HG02678 (cell line): ENCODE data around the gene LRRC59.
"Not testable (repeated sequence)": the region's sequence is repeated elsewhere in the genome, so short reads cannot be mapped to it uniquely, and the experiment has no call there.

Experiments used
- ATAC-seq: cut with Tn5 transposase; IDR thresholded peaks from one replicate; pipeline ENCODE4 v1.9.1; 2021; ENCODE audit warnings: mild to moderate bottlenecking, moderate library complexity; ENCODE audit not compliant: unreplicated experiment

Gene LRRC59

DNA sequence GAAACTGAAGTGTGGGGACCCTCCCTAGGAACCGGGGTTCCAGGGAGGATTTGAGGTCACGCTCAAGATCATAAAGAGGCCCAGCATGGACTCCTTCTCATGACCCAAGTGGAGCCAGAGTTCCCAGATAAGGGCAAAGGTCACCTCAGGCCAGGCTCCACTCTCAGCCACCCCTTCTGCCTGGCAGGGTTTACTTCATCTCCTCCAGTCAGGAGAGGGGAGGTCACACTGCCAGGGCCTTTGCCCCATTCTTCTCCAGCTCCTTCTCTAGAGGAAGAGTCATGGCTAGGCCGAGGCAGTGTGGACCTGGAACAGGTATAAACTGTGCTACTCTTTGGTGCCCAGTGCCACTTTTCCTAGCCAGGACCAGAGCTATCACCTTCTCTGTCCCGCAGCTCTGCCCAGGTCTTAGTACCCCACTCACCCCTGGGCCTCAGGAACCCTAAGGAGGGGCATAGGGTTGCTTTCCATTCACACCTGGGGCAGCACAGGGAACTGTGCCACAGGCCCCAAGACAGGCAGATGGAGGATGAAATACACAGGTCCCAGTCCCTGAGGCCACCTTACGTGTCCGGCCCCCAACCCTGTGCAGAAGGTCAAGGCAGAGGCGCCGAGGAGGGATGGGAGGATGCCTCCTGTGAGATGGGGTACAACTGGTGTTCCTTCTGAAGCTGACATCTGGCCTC lies 27.8 kb upstream of the LRRC59 start:
- ATAC-seq = no peak

DNA sequence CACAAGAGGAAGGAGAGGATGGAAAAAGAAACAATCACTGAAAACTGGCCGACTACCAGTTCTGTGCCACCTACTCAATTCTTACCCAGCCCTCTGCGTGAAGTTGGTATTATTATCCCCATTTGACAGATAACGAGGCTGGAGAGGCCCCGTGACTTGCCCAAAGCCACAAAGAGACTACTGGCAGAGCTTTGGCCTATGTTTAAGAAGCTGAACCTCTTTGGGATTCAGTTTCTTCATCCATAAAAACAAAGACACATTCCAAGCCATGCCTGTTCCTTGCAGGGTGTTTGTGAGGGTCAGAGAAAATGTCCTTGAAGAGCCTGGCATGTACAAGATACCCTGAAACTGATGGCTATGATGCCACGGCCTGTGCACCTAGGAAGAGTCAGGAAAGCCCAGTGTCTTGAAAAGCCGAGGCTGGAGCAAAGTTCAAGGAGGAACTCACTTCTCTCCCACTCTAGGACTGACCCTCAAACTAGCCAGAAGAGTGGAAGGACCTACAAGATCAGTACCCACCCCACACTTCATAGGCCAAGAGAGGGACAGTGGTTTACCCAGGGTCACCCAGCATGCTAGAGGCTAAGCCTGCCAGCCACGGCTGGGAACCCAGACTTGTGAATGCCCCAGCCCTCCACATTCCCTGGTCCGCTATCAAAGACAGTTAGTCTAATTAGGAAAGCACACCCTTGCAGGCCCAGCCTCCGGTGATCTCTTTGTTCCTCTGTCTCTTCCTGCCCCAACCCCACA lies 27.1 kb upstream of the LRRC59 start:
- ATAC-seq = no peak

DNA sequence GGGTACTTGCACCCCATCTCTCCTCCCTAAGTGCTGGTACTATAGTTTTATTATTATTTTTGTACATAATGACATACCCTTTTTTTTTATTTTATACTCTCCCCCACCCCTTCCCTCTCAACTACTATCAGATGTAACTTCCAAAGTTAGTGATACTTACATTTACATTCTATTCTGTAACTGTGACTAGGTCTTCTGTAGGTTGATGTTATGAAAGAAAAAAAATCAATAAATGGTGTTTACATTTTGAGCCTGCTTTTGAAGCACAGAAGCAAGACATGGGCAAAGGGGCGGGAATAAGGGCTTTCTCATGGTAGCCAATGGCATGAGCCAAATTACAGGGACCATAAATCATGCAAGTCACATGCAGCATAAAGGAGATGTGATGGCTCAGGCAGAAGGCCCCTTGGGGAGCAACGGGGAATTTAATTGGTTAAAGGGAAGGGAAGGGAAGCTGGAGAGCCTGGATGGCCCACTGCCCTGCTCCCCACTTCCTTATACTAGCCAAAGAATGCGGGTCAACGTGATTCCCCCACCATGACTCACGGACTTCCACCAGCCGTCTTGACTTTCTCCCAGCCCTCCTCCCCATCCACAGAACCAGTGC lies 26.3 kb upstream of the LRRC59 start:
- ATAC-seq = no peak

DNA sequence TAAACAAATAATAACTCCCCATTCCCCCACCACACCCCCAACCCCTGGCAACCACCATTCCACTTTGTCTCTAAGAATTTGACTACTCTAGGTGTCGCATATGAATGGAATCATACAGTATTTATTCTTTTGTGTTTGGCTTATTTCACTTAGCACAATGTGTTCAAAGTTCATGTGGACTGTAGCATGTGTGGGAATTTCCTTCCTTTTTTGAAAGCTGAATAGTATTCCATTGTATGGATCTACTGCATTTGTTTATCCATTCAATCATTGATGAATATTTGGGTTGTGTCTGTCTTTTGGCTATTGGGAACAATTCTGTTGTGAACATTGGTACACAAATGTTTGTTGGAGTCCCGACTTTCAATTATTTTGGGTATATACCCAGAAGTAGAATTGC lies 25.4 kb upstream of the LRRC59 start:
- ATAC-seq = no peak

DNA sequence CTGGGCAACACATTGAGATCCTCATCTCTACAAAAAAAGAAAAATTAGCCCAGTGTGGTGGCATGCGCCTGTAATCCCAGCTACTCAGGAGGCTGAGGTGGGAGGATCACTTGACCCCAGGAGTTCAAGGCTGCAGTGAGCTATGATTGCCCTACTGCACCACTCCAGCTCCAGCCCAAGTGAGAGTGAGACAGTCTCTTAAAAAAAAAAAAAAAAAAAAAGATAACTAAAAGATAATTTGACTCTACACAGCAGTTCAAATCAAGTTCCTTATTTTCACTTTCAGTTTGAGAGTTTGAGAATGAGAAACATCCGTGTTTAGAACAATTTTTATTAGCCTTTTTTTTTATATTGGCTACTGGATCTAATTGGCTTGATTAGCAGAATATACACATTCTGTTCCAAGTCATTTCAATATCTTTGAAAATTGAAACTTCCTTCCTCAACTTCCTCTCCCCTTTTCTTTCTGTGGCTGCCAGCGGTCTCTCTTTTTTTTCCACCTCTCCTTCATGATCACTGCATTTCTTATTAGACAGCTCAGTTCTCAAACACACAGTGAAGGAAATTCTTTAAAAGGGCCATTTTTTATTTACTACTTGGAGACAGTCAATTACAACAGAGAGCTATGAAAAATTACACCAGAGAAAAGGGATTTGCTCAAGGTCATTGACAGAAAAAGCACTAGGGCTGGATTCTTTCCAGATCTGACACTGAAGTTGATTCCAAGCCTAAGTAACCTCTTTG lies 24.2 kb upstream of the LRRC59 start:
- ATAC-seq = no peak

DNA sequence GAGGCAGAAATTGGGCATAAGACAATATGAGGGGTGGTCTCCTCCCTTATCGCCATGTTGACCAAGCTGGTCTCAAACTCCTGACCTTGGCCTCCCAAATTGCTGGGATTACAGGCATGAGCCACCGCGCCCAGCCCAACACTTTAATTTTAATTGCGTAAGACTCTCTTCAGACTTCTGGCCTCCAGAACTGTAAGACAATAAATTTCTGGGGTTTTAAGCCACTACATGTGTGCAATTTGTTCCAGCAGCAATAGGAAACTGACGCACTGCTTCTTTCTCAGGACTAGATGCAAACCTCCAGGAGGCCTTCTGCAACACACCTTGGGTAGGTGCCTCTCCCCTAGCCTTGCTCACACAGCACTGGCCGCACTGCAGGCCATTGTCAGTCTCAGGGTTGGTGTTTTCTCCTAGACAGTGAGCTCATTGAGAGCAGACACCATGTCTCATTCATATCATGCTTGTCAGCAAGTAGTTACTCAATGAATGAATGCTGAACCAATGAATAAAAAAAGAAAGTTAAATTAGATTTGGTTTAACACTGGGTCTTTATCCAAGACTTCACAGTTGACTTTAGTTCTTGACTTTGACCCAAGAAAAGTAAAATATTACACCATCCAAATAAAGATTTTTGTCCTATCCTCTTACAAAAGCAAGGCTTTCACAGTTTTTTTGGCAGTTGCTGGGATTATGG lies 23.2 kb upstream of the LRRC59 start:
- no peak for ATAC-seq

DNA sequence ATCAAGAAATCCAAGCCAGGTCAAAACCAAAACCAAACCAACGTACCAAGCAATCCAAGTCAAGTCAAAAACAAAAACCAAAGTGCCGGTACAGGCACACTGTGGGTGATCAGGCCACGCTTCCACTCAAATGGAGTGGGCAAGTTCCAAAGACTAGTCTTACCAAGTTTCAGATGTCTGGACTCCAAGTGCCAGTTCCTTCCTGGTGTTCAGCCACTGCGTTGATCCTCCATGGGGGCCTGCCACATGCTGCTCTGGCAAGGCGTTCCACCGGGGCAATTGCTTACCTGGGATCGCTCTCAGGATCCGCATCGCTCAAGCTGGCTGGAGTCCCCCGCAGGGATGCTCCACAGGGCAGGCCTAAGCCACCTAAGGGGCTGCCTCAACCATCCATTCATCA lies 22.3 kb upstream of the LRRC59 start:
- ATAC-seq = not testable (repeated sequence)

DNA sequence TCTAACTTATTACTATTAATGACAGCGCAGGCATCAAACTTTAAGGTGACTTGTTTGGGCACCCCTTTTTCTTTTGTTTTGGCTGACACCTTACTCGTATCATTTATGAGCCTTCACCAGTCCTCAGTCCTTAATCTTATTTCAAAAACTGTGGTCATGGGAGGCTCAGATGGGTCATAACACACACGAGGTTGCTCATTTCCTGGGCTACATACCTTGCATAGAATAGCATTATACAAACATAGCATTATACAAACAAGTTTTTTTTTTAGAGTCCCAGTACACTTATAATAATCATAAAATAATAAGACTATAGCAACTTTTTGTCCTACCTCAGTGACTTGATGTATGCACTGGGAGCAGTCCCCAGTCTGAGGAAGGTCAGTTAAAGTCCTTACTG lies 17.5 kb upstream of the LRRC59 start:
- ATAC-seq = no peak

DNA sequence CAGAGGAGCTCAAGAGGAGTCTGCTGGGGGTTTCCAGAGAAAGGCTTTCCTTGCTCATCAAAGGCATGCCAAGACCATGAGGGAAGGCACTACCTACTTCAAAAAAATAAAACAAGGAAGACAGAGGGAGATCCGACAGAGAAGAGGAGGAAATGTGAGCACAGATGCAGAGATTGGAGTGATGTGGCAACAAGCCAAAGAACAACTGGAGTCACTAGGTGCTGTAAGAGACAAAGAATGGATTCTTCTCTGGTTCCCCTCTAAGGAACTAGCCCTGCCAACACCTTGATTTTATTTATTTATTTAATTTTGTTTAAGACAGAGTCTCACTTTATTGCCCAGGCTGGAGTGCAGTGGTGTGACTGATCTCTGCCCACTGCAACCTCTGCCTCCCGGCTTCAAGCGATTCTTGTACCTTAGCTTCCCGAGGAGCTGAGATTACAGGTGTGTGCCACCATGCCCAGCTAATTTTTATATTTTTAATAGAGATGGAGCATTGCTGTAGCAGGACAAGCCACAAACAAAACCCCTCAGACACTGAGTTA lies 14.9 kb upstream of the LRRC59 start:
- ATAC-seq = no peak

DNA sequence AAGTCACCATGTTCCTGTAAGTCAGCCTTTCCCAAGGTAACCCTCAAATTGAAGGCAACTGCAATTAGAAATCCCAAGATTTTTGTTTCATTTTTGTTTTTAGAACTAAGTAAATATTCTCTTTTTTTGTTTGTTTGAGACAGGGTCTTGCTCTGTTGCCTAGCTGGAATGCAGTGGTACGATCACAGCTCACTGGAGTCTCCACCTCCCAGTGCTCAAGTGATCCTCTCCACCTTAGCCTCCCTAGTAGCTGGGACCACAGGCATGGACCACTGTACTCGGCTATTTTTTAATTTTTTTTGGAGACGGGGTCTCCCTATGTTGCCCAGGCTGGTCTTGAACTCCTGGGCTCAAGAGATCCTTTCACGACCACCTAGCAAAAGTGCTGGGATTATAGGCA lies 10.6 kb upstream of the LRRC59 start:
- no peak for ATAC-seq

DNA sequence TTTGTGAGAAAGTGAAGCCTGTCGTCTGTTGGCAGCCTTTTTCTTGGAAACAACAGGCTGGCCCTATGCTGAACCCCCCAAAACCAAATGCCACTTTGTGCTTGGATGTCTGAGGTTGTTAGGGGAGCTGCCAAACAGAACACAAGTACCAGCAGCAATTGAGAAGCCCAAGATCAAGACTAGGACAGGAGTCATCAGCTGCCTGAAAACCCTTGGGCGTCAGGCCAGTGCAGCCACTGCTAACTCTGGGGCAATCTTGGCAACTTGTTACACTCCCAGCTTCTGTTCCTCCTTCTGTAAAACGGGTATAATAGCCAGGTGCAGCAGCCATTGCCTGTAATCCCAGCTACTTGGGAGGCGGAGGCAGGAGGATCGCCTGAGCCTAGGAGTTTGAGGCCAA lies 9.3 kb upstream of the LRRC59 start:
- ATAC-seq = no peak

DNA sequence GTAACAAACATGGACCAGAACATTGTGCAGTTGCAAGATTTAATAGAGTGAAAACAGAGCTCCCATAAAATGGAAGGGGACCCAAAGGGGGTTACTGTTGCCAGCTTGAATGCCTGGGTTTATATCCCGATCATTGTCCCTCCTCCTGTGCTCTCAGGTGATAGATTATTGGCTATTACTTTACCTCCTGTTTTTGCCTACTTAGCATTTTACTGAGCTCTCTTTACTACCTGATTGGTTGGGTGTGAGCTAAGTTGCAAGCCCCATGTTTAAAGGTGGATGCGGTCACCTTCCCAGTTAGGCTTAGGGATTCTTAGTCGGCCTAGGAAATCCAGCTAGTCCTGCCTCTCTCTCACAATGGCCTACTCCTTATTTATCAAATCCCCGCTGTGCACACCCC lies 8.0 kb upstream of the LRRC59 start:
- ATAC-seq = not testable (repeated sequence)

DNA sequence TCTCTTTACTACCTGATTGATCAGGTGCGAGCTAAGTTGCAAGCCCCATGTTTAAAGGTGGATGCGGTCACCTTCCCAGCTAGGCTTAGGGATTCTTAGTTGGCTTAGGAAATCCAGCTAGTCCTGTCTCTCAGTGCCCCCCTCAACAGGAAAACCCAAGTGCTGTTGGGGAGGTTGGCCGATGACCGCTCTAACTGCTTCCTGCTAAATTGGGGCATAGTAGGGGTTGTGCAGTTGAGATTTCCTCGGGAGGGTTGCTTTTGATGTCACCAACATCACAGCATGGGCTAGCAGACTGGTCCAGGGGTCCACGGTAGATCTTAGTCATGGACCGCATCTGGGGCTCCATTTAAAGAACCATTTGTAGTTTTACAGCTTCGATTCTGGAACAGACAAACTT lies 2.3 kb upstream of the LRRC59 start:
- not testable (repeated sequence) for ATAC-seq

DNA sequence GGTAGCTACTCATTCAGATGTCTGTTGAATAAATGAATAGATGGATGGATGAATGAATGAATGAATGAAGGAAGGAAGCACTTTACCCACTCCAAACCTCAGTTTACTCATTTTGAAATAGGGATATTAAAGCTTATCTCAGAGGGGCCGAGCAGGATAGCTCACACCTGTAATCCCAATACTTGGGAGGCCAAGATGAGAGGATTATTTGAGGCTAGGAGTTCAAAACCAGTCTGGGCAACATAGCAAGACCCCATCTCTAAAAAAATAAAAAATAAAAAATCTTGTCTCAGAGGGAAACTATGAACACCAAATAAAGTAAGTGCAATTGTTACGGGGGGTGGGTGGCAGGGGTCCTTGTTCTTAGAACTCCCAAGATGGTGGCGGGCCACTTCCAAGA lies 1.3 kb upstream of the LRRC59 start:
- not testable (repeated sequence) for ATAC-seq

DNA sequence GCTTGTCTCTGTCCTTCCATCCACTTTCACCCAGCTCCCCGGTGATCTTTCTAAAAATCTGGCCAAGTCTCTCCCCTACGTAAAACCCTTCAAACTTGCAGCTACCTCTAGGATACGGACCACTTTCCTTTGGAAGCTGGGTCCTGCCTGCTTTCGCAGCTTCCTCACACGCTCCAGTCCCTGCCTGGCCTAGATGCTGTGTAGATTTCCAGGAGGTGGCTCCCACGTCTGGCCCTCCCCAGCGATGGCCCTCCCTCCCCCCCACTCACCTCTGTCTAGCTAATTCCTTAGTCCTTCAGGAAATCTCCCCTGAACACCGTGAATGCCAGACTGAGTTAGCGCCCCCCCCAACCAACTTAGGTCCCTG lies 579 bp upstream of the LRRC59 start:
- ATAC-seq = no peak

DNA sequence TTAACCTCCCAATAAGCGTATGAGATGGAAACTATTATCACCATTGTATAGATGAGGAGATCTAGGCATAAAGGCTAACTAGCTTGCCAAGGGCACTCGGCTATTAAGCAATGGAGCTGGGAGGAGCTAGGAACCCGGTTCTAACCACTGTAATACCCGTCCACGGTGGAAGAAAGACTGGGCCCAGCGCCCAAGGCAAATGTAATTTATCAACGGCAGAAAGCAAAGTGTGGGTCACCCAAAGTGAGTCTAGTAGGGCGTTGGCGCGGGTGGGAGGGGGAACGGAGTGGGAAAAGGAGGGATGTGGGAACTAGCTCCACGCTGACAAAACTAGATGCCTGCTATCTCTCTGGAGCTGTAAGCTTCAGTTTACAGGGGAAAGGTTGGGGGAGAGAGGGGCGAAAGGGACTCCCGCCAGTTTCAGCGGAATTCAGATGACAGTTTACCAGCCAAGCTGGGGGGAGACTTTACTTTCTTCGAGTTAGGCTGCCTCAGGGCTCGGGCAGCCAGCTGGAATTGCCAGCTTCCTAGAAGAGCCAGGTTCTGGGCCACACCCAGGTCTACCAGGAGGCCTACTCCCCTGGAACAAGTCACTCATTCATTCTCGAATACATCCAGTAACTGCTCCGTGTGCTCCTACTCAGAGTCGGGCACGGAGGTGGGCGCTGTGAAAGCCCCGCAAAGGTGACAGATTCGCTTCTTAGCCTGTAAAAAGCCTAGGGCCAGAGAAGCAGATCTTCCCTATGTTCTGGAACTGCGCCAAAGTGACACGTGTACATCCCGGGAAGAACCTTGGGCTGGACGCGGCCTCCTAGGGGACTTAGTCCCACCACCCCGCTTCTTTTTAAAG lies 837 bp downstream of the LRRC59 start:
- ATAC-seq = peak; percentile 15

DNA sequence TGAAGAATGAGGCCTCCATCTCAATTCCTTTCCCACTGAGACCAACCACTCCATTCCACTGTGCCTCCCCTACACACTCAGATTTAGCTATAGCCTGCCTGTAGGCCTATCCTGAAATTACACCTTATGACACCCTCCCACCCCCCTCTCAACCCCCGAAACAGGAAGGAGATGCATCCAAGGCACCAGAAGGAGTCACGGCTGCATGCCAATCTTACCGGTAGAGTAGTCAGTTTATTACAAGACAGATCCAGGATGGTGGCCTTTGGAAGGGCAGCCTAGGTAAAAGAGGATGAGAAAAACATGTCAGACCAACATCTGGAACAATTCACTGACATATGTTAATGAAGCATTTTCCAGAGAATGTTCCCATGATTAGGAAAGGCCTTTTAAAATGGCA lies 2.6 kb downstream of the LRRC59 start:
- ATAC-seq = no peak

DNA sequence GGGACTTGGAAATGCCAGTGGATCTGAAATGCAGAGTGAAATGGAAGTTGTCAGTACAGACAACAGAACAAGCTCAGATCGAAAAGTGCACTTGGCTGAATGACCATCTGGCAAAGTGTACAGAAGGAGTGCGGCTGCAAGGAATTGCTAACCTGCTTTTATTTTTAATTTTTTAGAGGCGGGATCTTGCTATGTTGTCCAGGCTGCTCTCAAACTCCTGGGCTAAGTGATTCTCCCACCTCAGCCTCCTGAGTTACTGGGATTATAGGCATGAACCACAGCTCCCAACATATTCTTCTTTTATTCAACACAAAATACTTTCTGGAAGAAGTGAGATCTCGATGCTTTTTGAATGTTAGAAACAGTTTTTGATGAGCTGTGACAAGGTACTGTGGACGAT lies 3.6 kb downstream of the LRRC59 start:
- no peak for ATAC-seq

DNA sequence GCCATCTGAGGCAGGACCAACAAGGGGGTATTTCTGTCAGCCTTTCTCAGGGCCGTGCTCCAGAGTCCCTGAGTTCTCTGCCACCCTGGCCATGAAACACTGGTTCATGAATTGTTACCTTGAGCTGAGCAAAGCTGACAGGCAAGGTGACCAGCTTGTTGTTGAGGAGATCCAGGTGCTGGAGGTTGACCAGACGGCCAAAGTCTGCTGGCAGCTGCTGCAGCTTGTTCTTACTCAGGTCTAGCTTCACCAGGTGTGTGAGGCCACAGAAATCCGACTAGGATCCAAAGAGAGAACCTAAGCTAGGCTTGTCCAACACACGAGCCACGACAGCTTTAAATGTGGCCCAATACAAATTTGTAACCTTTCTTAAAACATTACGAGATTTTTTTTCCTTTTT lies 4.7 kb downstream of the LRRC59 start:
- ATAC-seq = no peak

DNA sequence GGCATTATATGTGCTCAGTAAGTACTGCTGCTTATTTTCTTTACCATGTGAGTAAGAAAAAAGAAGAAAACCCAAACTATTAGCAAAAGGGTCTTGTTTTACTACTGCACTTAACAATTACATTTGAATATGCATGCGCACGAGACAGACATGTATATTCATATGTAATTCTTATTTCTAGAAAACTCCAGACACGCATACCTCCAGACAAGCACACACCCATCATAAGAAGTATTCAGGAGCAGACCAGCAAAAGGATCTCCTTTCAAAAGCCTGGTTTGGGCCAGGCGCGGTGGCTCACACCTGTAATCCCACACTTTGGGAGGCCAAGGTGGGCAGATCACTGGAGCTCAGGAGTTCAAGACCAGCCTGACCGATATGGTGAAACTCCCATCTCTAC lies 7.8 kb downstream of the LRRC59 start:
- no peak for ATAC-seq
